Activated CD4-positive, CD25-positive, alpha-beta regulatory T cell treated with anti-CD3 and anti-CD28 coated beads, Interleukin-2, amount 50 U/mL, for 72 hours (primary cell): ENCODE results near the gene TJAP1.

Experiments used
- DNase-seq: peaks from one replicate; pipeline ENCODE4 v3.0.0; 2021

TJAP1 gene

DNA sequence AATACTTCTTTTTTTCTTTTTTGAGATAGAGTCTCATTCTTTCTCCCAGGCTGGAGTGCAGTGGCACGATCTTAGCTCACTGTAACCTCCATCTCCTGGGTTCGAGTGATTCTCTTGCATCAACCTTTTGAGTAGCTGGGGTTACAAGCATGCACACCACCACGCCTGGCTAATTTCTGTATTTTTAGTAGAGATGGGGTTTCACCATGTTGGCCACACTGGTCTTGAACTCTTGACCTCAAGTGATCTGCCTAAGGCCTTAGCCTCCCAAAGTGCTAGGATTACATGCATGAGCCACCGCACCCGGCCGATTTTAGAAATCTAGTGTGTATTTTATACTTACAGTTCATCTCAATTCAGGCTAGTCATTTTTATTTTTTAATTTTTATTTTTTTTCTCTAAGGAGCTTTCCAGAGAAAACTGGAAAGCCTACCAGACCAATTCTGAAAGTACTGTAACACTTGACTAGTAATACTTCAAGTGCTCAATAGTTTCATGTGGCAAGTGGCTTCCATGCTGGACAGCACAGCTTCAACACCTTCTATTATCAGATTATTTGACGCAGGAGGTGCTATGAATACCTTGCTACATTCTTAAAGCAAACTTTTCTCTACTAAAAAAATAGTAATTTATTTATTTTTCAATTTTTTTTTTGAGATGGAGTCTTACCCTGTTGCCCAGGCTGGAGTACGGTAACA lies 64.6 kb downstream of the TJAP1 start:
- no peak for DNase-seq

DNA sequence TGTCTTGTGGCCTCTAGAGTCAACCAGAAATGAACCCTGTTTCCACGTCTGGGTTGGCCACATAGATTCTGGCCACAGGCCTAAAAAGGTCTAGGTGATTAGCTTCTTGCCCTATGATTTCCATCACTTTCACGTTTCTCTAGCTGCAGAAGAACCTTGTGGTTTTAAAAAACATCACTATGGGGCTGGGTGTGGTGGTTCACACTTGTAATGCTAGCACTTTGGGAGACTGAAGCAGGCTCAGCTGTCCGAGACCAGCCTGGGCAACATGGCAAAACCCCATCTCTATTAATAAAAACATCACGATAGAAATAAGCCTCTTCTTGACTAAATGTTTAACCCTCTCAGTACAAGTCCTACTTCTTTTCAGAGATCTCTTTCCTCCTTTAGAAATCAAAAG lies 67.1 kb downstream of the TJAP1 start:
- DNase-seq: no peak

DNA sequence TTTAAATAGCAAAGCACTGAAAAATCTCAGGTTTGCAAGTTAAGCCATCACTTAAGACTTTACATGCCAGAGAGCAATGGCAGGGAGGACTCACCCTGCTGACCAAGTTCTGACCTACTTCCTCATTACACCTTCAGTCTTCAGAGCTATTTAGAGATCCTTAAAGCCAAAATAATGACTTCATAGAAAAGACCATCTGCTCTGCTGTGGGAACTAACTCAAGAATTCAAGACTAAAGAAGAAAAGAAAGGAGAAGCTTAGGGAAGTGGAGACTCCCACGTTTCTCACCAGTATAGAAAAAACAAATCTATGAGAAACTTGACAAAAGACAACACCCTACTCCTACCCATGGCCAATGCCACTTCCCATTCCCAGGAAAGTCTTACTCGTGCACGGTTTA lies 69.9 kb downstream of the TJAP1 start:
- DNase-seq: no peak
